NCI-H526 treated with DMSO at 0.1 percent for 48 hours (cell line): ENCODE data around the gene ABCD2.
"Not testable (repeated sequence)": the region's sequence is repeated elsewhere in the genome, so short reads cannot be mapped to it uniquely, and the experiment has no call there.

Source experiments
- DNase-seq: peaks from one replicate; lab custom pipeline; 2025; lab: John Stamatoyannopoulos, UW

ABCD2 gene

GRCh38 chr12:39619660-39620433 is at the start of gene ABCD2:
ABCD2 (minus strand) TSS chr12:39619803; CDS start chr12:39619615, 188 bp downstream.
- peak; percentile 54 for DNase-seq

- no peak for DNase-seq
Measured at GRCh38 chr12:39660101-39660500, 40.5 kb upstream of the ABCD2 start.

GRCh38 chr12:39647383-39647782 is 27.8 kb upstream of the ABCD2 start:
- DNase-seq: no peak

- no peak for DNase-seq
Measured at GRCh38 chr12:39646963-39647362, 27.4 kb upstream of the ABCD2 start.

GRCh38 chr12:39643052-39643451 is 23.4 kb upstream of the ABCD2 start:
- no peak for DNase-seq

- no peak for DNase-seq
Measured at GRCh38 chr12:39638840-39639239, 19.2 kb upstream of the ABCD2 start.

GRCh38 chr12:39638178-39638577 is 18.6 kb upstream of the ABCD2 start:
- DNase-seq: no peak

- DNase-seq: no peak
Measured at GRCh38 chr12:39632670-39633069, 13.1 kb upstream of the ABCD2 start.

GRCh38 chr12:39628836-39629235 is 9.2 kb upstream of the ABCD2 start:
- no peak for DNase-seq

- no peak for DNase-seq
Measured at GRCh38 chr12:39627914-39628313, 8.3 kb upstream of the ABCD2 start.

- DNase-seq: no peak
Measured at GRCh38 chr12:39626033-39626814, 6.6 kb upstream of the ABCD2 start.

GRCh38 chr12:39623919-39624318 is 4.3 kb upstream of the ABCD2 start:
- no peak for DNase-seq

GRCh38 chr12:39623160-39623559 is 3.6 kb upstream of the ABCD2 start:
- not testable (repeated sequence) for DNase-seq

GRCh38 chr12:39622306-39622705 is 2.7 kb upstream of the ABCD2 start:
- DNase-seq: no peak

GRCh38 chr12:39621670-39622069 is 2.1 kb upstream of the ABCD2 start:
- no peak for DNase-seq

GRCh38 chr12:39620659-39621658 is 1.4 kb upstream of the ABCD2 start:
- DNase-seq: no peak

- DNase-seq: peak; percentile 54
Measured at GRCh38 chr12:39619316-39619659, 315 bp downstream of the ABCD2 start.

- DNase-seq: no peak
Measured at GRCh38 chr12:39618701-39619100, 902 bp downstream of the ABCD2 start.

GRCh38 chr12:39617887-39618286 is 1.7 kb downstream of the ABCD2 start:
- no peak for DNase-seq

GRCh38 chr12:39616666-39617065 is 2.9 kb downstream of the ABCD2 start:
- no peak for DNase-seq

- DNase-seq: no peak
Measured at GRCh38 chr12:39616251-39616650, 3.4 kb downstream of the ABCD2 start.

- no peak for DNase-seq
Measured at GRCh38 chr12:39613525-39613924, 6.1 kb downstream of the ABCD2 start.
